IMR-90 (cell line): ENCODE results near the gene ZRANB3.

ENCODE experiments used
- CTCF ChIP-seq: conservative IDR thresholded peaks from 2 replicates; pipeline ENCODE4 v1.5.1; 2012; ENCODE audit warnings: mild to moderate bottlenecking, low read depth, low read length, improper control_type of control experiment
- MAFK ChIP-seq: IDR thresholded peaks from 2 replicates; pipeline ENCODE4 v1.6.1; 2012; ENCODE audit warnings: low read depth, low read length, improper control_type of control experiment
- MXI1 ChIP-seq: IDR thresholded peaks from 2 replicates; pipeline ENCODE4 v1.6.1; 2012; ENCODE audit warnings: low read depth, mild to moderate bottlenecking, low read length, moderate library complexity, borderline replicate concordance
- RAD21 ChIP-seq: IDR thresholded peaks from 2 replicates; pipeline ENCODE4 v1.6.1; 2012; ENCODE audit warnings: low read length, improper control_type of control experiment
- RFX5 ChIP-seq: IDR thresholded peaks from 2 replicates; pipeline ENCODE4 v1.8.0; 2012; ENCODE audit warnings: low read depth, mild to moderate bottlenecking, low read length, moderate library complexity
- SMC3 ChIP-seq: fragments of 150-350 bp; IDR thresholded peaks from 2 replicates; pipeline ENCODE4 v1.6.1; 2016; ENCODE audit warnings: low read depth, mild to moderate bottlenecking, antibody characterized with exemption, low read length, moderate library complexity

GRCh38 chr2:135093193-135093592 is 437.8 kb downstream of the ZRANB3 start:
- TF ChIP-seq RAD21: no peak
- no peak for TF ChIP-seq RFX5
- TF ChIP-seq CTCF: no peak
- TF ChIP-seq MXI1: no peak
- TF ChIP-seq SMC3: no peak
- no peak for TF ChIP-seq MAFK
